ENCODE data around the gene IL1R2.

The IL1R2 gene

GRCh38 chr2:101986376-101986775 lies 5.4 kb upstream of the IL1R2 start:
- TF ChIP-seq, protein P1, sequence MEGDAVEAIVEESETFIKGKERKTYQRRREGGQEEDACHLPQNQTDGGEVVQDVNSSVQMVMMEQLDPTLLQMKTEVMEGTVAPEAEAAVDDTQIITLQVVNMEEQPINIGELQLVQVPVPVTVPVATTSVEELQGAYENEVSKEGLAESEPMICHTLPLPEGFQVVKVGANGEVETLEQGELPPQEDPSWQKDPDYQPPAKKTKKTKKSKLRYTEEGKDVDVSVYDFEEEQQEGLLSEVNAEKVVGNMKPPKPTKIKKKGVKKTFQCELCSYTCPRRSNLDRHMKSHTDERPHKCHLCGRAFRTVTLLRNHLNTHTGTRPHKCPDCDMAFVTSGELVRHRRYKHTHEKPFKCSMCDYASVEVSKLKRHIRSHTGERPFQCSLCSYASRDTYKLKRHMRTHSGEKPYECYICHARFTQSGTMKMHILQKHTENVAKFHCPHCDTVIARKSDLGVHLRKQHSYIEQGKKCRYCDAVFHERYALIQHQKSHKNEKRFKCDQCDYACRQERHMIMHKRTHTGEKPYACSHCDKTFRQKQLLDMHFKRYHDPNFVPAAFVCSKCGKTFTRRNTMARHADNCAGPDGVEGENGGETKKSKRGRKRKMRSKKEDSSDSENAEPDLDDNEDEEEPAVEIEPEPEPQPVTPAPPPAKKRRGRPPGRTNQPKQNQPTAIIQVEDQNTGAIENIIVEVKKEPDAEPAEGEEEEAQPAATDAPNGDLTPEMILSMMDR (IDR thresholded peaks at IDR 0.05; ENCODE audit: low read depth, low read length, missing control alignments), result no peak
- DNase-seq (ENCODE audit: extremely low read depth, low read depth), result no peak

GRCh38 chr2:101986804-101987740 lies 4.7 kb upstream of the IL1R2 start:
- H3K4me3 ChIP-seq (replicated peaks; ENCODE audit: low read depth, low read length), result no peak overlapping the region
- TF ChIP-seq, protein P1 (IDR thresholded peaks at IDR 0.05; ENCODE audit: low read depth, low read length, missing control alignments), result no peak
- DNase-seq (ENCODE audit: extremely low read depth, low read depth), result no peak

More at GRCh38 chr2:101986376-101986775, 5.4 kb upstream of the IL1R2 start:
- no peak overlapping the region for H3K4me3 ChIP-seq (replicated peaks; ENCODE audit: low read depth, low read length)

DNA sequence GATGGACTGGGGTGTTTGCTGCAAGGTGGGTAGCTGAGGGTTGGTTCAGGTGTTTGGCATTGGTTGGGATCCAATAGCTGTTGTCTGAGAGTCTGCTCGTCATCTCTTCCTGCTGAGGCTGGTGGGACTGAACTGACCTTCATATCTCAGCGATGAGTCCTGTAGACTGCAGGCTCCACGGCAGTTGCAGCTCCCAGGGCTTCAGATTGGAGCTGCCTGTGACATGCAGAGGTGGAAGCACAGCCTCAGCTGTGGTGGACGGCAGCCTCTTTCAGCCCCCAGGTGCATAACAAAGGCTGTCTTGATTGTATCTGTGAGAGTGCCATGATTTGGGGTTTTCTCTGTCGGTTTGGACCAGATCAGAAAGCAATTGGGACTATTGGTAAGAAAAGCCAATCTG lies 3.9 kb upstream of the IL1R2 start:
- no peak overlapping the region for H3K4me3 ChIP-seq (replicated peaks; ENCODE audit: low read depth, low read length)
- no peak for DNase-seq (ENCODE audit: extremely low read depth, low read depth)
- TF ChIP-seq, protein P1 (IDR thresholded peaks at IDR 0.05; ENCODE audit: low read depth, low read length, missing control alignments), result no peak

DNA sequence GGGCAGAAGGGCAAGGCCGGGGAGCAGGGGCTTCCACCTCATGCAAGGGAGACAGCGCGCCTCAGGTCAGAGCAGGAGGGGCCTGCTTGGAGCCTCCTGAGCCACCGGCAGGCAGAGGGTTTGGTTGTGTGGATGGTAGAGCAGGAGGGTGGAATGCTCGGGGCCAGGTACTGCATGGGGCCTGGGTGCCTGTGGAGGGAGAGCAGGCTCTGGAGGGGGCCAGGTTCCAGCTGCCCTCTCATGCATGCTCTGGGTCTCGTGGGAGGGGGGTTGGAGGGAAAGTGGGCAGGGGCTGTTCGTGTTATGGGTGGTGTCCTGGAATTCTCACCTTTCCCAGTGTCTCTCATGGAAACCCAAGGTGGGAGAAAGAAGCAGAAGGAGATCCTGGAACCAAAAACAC lies 3.2 kb upstream of the IL1R2 start:
- no peak overlapping the region for H3K4me3 ChIP-seq (replicated peaks; ENCODE audit: low read depth, low read length)
- TF ChIP-seq, protein P1 (IDR thresholded peaks at IDR 0.05; ENCODE audit: low read depth, low read length, missing control alignments), result no peak
- no peak for DNase-seq (ENCODE audit: extremely low read depth, low read depth)

- no peak overlapping the region for H3K4me3 ChIP-seq (replicated peaks; ENCODE audit: low read depth, low read length)
- no peak for DNase-seq (ENCODE audit: extremely low read depth, low read depth)
- TF ChIP-seq, protein P1 (IDR thresholded peaks at IDR 0.05; ENCODE audit: low read depth, low read length, missing control alignments), result no peak
Observed at GRCh38 chr2:101989740-101990460, 1.9 kb upstream of the IL1R2 start.

DNA sequence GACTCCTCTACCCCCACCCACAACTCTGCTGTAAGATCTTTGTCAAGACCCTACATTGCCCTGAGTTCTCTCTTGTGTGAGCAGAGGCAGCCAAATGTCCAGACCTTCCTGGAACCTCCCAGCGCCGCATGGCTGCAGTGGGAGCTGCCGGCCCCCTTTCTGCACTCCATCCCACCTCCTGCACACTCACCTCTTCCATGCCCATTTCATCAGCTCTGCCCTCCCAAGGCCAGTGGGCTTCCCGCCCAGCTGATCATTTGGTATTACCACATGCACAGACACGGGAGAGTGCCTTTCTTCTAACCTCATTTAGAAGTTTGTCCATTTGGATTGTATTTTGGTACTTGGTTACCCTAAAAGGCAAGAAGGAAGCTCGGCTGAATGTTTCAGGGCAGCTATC lies 2.0 kb downstream of the IL1R2 start:
- no peak overlapping the region for H3K4me3 ChIP-seq (replicated peaks; ENCODE audit: low read depth, low read length)
- no peak for DNase-seq (ENCODE audit: extremely low read depth, low read depth)
- TF ChIP-seq, protein P1 (IDR thresholded peaks at IDR 0.05; ENCODE audit: low read depth, low read length, missing control alignments), result no peak
